22Rv1 (cell line): Measurements from ENCODE around the gene KIDINS220.

Source experiments
- H3K27ac ChIP-seq: fragments of 450-650 bp; 2 replicates; pipeline ENCODE4 v1.5.1; 2017
- CTCF ChIP-seq: fragments of 450-650 bp; IDR thresholded peaks from 2 replicates; pipeline ENCODE4 v1.5.1; 2017; ENCODE audit warnings: mild to moderate bottlenecking
- ZFX ChIP-seq: fragments of 450-650 bp; IDR thresholded peaks from 2 replicates; pipeline ENCODE4 v1.6.1; 2017; ENCODE audit warnings: antibody characterized with exemption, borderline replicate concordance

Gene KIDINS220

DNA sequence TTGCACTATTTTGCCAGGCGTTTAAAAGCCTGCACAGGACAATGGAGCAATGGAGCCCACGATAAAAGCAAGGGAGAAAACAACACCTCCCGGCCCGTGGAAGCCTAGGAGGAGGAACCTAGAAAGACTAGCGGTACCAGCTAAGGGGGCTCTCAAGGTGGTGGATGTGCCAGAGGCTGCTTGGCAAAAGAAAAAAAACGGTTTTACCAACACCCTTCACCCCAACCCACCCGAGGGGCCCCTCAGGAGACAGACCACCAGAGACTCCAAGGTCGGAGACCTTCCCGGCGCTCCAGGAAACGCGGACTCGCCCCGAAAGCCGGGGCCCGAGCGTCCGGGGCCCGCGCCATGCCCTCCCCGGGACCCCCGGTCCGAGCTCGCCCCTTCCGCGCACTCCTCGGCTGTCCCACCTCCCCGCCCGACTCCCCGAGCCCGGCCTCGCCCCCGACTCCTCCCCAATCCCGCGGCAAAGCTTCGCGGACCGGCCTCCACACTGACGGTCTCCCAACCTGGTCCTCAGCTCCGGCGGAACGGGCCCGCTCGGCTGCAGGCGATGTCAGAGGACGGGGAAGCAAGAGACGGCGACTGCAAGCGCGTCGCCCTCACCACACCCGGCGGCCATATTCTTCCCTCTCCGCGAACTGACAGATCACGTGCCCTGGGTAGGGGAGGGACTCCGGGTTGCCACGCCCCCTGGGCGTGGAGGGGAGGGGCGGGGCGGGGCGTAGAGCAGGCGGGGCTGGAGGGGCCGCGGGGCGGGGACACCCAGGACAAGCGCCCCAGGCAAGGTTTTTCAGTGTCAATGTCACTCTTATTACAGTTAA is at the start of gene KIDINS220:
Gene KIDINS220, minus strand, starts transcription at position 643 of the 824 bp plus-strand sequence. CDS start 10,520 bp downstream, outside the sequence.
- H3K27ac ChIP-seq, result peak within 1 kb of the TSS; percentile 49
- TF ChIP-seq CTCF (no peak), ZFX (no peak)

DNA sequence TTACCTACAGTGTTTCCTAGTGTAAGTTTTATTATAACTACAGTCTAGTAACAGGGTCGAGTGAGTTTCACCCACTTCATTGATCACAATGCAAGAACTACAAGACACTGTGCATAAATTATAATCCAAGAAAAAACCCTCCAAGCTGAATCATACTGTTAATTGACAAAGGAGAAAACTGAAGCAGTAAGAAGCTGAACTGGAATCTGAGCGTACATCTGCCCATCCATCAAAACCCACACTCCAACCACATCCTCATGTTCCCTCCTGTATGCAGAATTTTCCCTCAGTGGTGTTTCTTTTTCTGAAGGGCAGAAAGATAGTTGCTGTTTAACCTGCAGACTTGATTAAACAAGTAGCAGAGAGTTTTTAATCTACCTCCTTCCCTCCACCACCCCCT is 49.5 kb upstream of the KIDINS220 start:
- no peak overlapping the region for H3K27ac ChIP-seq
- TF ChIP-seq ZFX (no peak), CTCF (no peak)

- TF ChIP-seq CTCF (no peak), ZFX (no peak)
- H3K27ac ChIP-seq, result no peak overlapping the region
Measured at GRCh38 chr2:8886202-8886518, 48.7 kb upstream of the KIDINS220 start.

DNA sequence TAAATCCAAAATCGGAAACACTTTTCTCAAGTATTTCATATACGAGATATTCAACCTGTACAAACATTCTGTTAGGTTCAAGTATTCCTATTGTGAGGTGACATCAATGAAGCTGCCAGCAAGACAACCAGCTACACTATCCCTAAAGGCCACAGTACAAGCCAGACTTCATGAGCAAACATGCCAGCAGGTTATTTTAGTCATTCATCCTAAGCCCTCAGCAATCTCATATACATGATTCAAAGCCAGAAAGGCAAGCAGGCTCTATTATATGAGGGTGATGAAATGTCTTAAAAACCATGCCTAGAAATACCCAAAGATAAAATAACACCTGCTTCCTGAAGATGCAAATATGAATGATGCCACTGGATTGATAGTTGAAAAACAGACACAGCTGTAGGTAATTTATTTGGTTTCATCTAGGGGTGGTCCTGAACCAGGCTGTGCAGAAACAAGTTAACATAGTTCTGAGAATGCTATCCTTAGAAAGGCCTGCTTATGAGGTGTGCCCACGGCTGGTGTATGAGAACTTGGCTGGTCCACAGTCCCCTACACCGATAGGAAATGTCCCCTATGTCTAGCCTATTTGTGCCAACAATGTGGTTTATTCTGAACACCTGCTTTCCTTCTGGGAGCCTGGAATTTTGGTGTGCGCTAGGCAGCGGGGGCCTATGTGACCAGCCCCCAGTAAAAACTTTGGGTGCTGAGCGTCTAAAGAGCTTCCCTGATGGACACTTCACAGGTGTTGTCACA is 48.2 kb upstream of the KIDINS220 start:
- H3K27ac ChIP-seq, result no peak overlapping the region

DNA sequence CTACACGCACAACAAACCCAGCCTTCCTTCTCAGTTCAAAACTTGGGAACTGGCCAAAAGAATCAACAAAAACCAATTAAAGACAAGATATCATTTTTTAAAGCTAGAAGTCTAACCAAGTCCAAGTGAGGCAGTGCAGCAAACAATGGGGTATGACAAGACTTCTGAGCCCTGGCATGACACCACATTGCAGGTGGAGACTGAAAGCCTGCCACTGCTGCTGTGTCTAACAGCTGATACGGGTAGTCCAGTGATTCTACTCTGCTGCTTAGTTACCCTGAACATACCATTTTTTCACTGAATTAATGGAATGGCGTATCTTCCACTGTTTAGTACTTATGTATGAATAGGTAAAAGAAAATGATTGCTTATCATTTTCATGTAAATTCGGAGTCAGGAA is 47.4 kb upstream of the KIDINS220 start:
- no peak overlapping the region for H3K27ac ChIP-seq
- TF ChIP-seq CTCF (no peak), ZFX (no peak)

More for the DNA sequence above, 48.2 kb upstream of the KIDINS220 start:
- TF ChIP-seq ZFX, result no peak
- no peak for TF ChIP-seq CTCF

DNA sequence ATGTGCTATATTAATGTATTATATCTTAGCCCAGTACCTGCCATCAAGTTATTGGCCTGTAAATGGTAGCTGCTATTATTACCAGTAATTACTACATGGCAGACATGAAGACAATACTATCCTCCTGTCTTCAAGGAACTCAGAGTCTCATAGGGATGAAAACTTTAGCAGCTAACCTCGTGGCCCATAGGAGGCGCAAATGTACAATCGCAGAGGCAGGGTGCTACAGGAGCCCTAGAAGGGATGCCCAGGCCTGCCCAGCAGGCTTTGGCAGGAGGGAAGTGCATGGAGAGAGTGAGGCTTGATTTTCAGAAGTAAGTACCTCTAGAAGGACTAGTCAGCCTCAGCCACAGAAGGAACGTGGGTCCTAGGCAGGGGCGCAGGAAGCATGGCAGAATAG is 44.7 kb upstream of the KIDINS220 start:
- H3K27ac ChIP-seq, result no peak overlapping the region
- TF ChIP-seq ZFX, result no peak
- TF ChIP-seq CTCF, result peak; percentile 52

- TF ChIP-seq ZFX (no peak), CTCF (no peak)
- no peak overlapping the region for H3K27ac ChIP-seq
Measured at GRCh38 chr2:8877894-8878293, 40.5 kb upstream of the KIDINS220 start.
